IMR-90 (cell line): ENCODE data around the gene ADPRM. TPM values are rescaled to one million over a fixed set of nuclear protein-coding genes. Genes with fewer than 3 reads are reported as not detected.

Source experiments
- ATAC-seq: fragments of 200-7000 bp; cut with Tn5 transposase; 2 replicates; pipeline ENCODE4 v1.9.1; 2020; ENCODE audit warnings: low read depth, mild to moderate bottlenecking, moderate library complexity
- BruUV-seq: library from RNA; stranded (reverse); fragments of 400-500 nt; replicated peaks from 2 replicates; lab custom pipeline; 2021; lab: Mats Ljungman, UMichigan
- CTCF ChIA-PET: fragments of 300-600 bp; formaldehyde crosslinking; extraction: SDS; loops from one replicate; lab custom pipeline; 2021; ENCODE audit warnings: antibody characterized with exemption; lab: Yijun Ruan, JAX
- POLR2A ChIA-PET: fragments of 300-600 bp; sonication (Branson Sonifier 250); formaldehyde crosslinking; loops from one replicate; lab custom pipeline; 2022; ENCODE audit warnings: antibody characterized with exemption; ENCODE audit not compliant: unreplicated experiment; lab: Charles Lee
- DNase-seq: peaks from one replicate; pipeline ENCODE4 v3.0.0; 2013
- H2AFZ ChIP-seq: replicated peaks from 2 replicates; pipeline ENCODE3; 2013; ENCODE audit warnings: low read length, mild to moderate bottlenecking; ENCODE audit not compliant: poor library complexity
- H2AK5ac ChIP-seq: 2 replicates; pipeline ENCODE4 v1.6.1; 2013; ENCODE audit warnings: low read depth, low read length, inconsistent platforms
- H2AK9ac ChIP-seq: replicated peaks from 2 replicates; pipeline ENCODE3; 2013; ENCODE audit warnings: mild to moderate bottlenecking, low read depth, low read length, moderate library complexity; ENCODE audit not compliant: poor library complexity
- H2BK120ac ChIP-seq: 2 replicates; pipeline ENCODE4 v1.6.1; 2013; ENCODE audit warnings: low read depth, low read length, inconsistent platforms
- H2BK15ac ChIP-seq: 3 replicates; pipeline ENCODE4 v1.6.1; 2013; ENCODE audit warnings: low read depth, low read length, inconsistent platforms
- H2BK20ac ChIP-seq: 2 replicates; pipeline ENCODE4 v1.6.1; 2013; ENCODE audit warnings: low read depth, mild to moderate bottlenecking, inconsistent platforms, low read length, moderate library complexity
- H2BK5ac ChIP-seq: 2 replicates; pipeline ENCODE4 v1.6.1; 2013; ENCODE audit warnings: mild to moderate bottlenecking, low read depth, low read length, inconsistent platforms; ENCODE audit not compliant: poor library complexity, severe bottlenecking
- H3K14ac ChIP-seq: replicated peaks from 2 replicates; pipeline ENCODE4 v1.6.1; 2013; ENCODE audit warnings: low read depth, low read length, inconsistent platforms
- H3K18ac ChIP-seq: 2 replicates; pipeline ENCODE4 v1.6.1; 2013; ENCODE audit warnings: low read depth, low read length, control low read depth
- H3K23ac ChIP-seq: 2 replicates; pipeline ENCODE4 v1.6.1; 2013; ENCODE audit warnings: low read depth, low read length, inconsistent platforms
- H3K27ac ChIP-seq: 2 replicates; pipeline ENCODE4 v1.5.1; 2013; ENCODE audit warnings: mild to moderate bottlenecking, control low read depth, low read length; ENCODE audit not compliant: insufficient read depth
- H3K27me3 ChIP-seq: 2 replicates; pipeline ENCODE4 v1.6.1; 2013; ENCODE audit warnings: low read length; ENCODE audit not compliant: control insufficient read depth, insufficient read depth
- H3K36me3 ChIP-seq: 2 replicates; pipeline ENCODE4 v1.6.1; 2013; ENCODE audit warnings: low read length, mixed read lengths; ENCODE audit not compliant: control insufficient read depth, insufficient read depth
- H3K4ac ChIP-seq: 2 replicates; pipeline ENCODE4 v1.6.1; 2013; ENCODE audit warnings: low read depth, low read length, inconsistent platforms
- H3K4me1 ChIP-seq: 2 replicates; pipeline ENCODE4 v1.6.1; 2013; ENCODE audit warnings: low read length, mixed read lengths; ENCODE audit not compliant: control insufficient read depth, insufficient read depth
- H3K4me2 ChIP-seq: 2 replicates; pipeline ENCODE4 v1.6.1; 2013; ENCODE audit warnings: low read depth, mild to moderate bottlenecking, control low read depth, low read length, moderate library complexity
- H3K4me3 ChIP-seq: 2 replicates; pipeline ENCODE4 v1.5.1; 2013; ENCODE audit warnings: low read depth, mild to moderate bottlenecking, control low read depth, low read length, moderate library complexity; ENCODE audit not compliant: insufficient read depth
- H3K56ac ChIP-seq: 2 replicates; pipeline ENCODE4 v1.6.1; 2013; ENCODE audit warnings: low read length, inconsistent platforms; ENCODE audit not compliant: insufficient read depth; ENCODE audit errors: extremely low read depth
- H3K79me1 ChIP-seq, 2 experiments: 2 replicates each; pipeline ENCODE4 v1.6.1; 2013; ENCODE audit warnings: low read length in 2 of 2, inconsistent platforms in 1 of 2, low read depth in 1 of 2
- H3K9ac ChIP-seq: 2 replicates; pipeline ENCODE4 v1.6.1; 2013; ENCODE audit warnings: low read depth, low read length, control low read depth
- H3K9me1 ChIP-seq: 2 replicates; pipeline ENCODE4 v1.6.1; 2013; ENCODE audit warnings: low read length, inconsistent platforms; ENCODE audit not compliant: insufficient read depth
- H3K9me3 ChIP-seq: 2 replicates; pipeline ENCODE4 v1.6.1; 2013; ENCODE audit warnings: low read length; ENCODE audit not compliant: control insufficient read depth, insufficient read depth
- H4K20me1 ChIP-seq: 2 replicates; pipeline ENCODE4 v1.6.1; 2013; ENCODE audit warnings: low read length, inconsistent platforms; ENCODE audit not compliant: insufficient read depth
- H4K5ac ChIP-seq: 2 replicates; pipeline ENCODE4 v1.6.1; 2013; ENCODE audit warnings: mild to moderate bottlenecking, low read depth, low read length, control low read depth
- H4K8ac ChIP-seq, 2 experiments: 2 replicates each; pipeline ENCODE4 v1.6.1; 2013; ENCODE audit warnings: low read depth in 2 of 2, low read length in 2 of 2, control low read depth in 1 of 2, inconsistent platforms in 1 of 2
- H4K91ac ChIP-seq: 2 replicates; pipeline ENCODE4 v1.6.1; 2013; ENCODE audit warnings: low read depth, low read length, inconsistent platforms; ENCODE audit not compliant: insufficient read depth
- BHLHE40 ChIP-seq: fragments of 150-350 bp; IDR thresholded peaks from 2 replicates; pipeline ENCODE4 v1.6.1; 2016; ENCODE audit warnings: mild to moderate bottlenecking, low read depth, low read length
- CEBPB ChIP-seq: IDR thresholded peaks from 2 replicates; pipeline ENCODE4 v1.6.1; 2012; ENCODE audit warnings: low read depth, low read length, improper control_type of control experiment
- CTCF ChIP-seq: conservative IDR thresholded peaks from 2 replicates; pipeline ENCODE4 v1.5.1; 2012; ENCODE audit warnings: mild to moderate bottlenecking, low read depth, low read length, improper control_type of control experiment
- ELK1 ChIP-seq: fragments of 150-350 bp; IDR thresholded peaks from 2 replicates; pipeline ENCODE4 v1.6.1; 2016; ENCODE audit warnings: low read depth, mild to moderate bottlenecking, low read length, moderate library complexity, borderline replicate concordance
- FOS ChIP-seq: fragments of 150-350 bp; IDR thresholded peaks from 2 replicates; pipeline ENCODE4 v1.6.1; 2016; ENCODE audit warnings: low read depth, low read length
- MAFK ChIP-seq: IDR thresholded peaks from 2 replicates; pipeline ENCODE4 v1.6.1; 2012; ENCODE audit warnings: low read depth, low read length, improper control_type of control experiment
- MAZ ChIP-seq: IDR thresholded peaks from 2 replicates; pipeline ENCODE4 v1.6.1; 2012; ENCODE audit warnings: low read depth, mild to moderate bottlenecking, low read length, improper control_type of control experiment, moderate library complexity, borderline replicate concordance
- RCOR1 ChIP-seq: IDR thresholded peaks from 2 replicates; pipeline ENCODE4 v1.6.1; 2012; ENCODE audit warnings: mild to moderate bottlenecking, low read length, improper control_type of control experiment; ENCODE audit not compliant: insufficient replicate concordance
- WGBS, 2 experiments: methylation state at CpG; one replicate each; pipeline versions ENCODE4 v1.1.5 to v1.1.7; 2013; ENCODE audit warnings: missing lambda C conversion rate in 2 of 2; ENCODE audit not compliant: insufficient read length in 1 of 2; ENCODE audit errors: extremely low coverage in 2 of 2; 5-methylcytosine and 5-hydroxymethylcytosine counted together
- dilution Hi-C: fragments of 300-500 bp; cut with HindIII; formaldehyde crosslinking; loops from one replicate; pipeline ENCODE4 v1.14.3; 2018; ENCODE audit warnings: low sequenced_read_pairs; ENCODE audit not compliant: unreplicated experiment
- in situ Hi-C: fragments of 300-500 bp; cut with MboI; formaldehyde crosslinking; loops from 3 replicates; pipeline ENCODE4 v1.14.3; 2019; ENCODE audit warnings: low sequenced_read_pairs, inconsistent platforms, mixed read lengths
- intact Hi-C: fragments of 100-400 bp; cut with micrococcal nuclease; formaldehyde crosslinking; loops from 2 replicates; pipeline ENCODE4 v1.10.0; 2022
- polyA plus RNA-seq, 3 experiments: library from polyadenylated mRNA; depleted of rRNA; stranded (reverse); fragments of >200 nt; gene quantifications; 2 replicates each; pipeline ENCODE4 v1.2.3, GENCODE V29; 2012; ENCODE audit warnings: low replicate concordance in 1 of 3
- total RNA-seq: library from RNA; depleted of rRNA; stranded (reverse); fragments of >200 nt; gene quantifications from 2 replicates; pipeline ENCODE4 v1.2.3, GENCODE V29; 2012
- TF ChIP-seq, protein P1 (sequence below): fragments of 150-350 bp; IDR thresholded peaks from 2 replicates; pipeline ENCODE4 v1.6.1; 2017; ENCODE audit warnings: mild to moderate bottlenecking, antibody characterized with exemption, low read length, low read depth

ADPRM gene
- total and polyA plus RNA-seq, 2 of the 4 experiments (the other 2 are of a cell fraction): 7.4 to 12.2 TPM

DNA sequence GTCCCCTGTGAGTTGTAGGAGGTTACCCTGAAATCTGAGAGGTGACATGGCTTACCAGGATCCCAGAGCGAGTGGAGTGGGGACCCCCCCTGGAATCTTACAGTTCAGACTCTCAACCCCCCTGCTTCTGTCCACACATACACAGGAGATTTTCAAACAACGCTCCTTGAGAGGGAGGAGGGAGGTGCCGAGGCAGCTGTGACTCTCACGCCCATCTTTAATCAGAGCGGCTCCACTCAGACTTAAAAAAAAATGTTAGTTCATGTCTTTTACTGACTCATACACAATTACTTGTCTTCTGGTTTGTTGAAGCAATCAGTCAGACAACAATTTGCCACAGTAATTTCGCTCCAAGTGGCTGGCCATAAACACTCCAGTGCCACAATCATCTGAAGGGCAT is 47.8 kb downstream of the ADPRM start:
- H2AFZ ChIP-seq: no peak overlapping the region
- H3K4me3 ChIP-seq: no peak overlapping the region
- H3K23ac ChIP-seq: no peak overlapping the region
- H4K8ac ChIP-seq: no peak overlapping the region
- H3K9ac ChIP-seq: no peak overlapping the region
- H2BK20ac ChIP-seq: no peak overlapping the region
- H3K4ac ChIP-seq: no peak overlapping the region
- no peak overlapping the region for H2AK5ac ChIP-seq
- DNase-seq: no peak
- H3K27me3 ChIP-seq: peaks cover 14% of the 10 kb centered on the region
- no peaks in the 10 kb centered on the region for H3K79me1 ChIP-seq
- H3K9me3 ChIP-seq: no peaks in the 10 kb centered on the region
- CTCF ChIA-PET: no interaction called here
- intact Hi-C loops (no loop called here), dilution Hi-C loops (no loop called here), in situ Hi-C loops (no loop called here)
- no peak overlapping the region for H2BK5ac ChIP-seq
- H3K4me2 ChIP-seq: no peak overlapping the region
- ATAC-seq: no peak
- H4K5ac ChIP-seq: no peak overlapping the region
- no peak overlapping the region for H3K27ac ChIP-seq
- H2BK15ac ChIP-seq: no peak overlapping the region
- no peak overlapping the region for H4K91ac ChIP-seq
- no peaks in the 10 kb centered on the region for H3K4me1 ChIP-seq
- no peak overlapping the region for H2BK120ac ChIP-seq
- H3K18ac ChIP-seq: no peak overlapping the region
- H3K56ac ChIP-seq: no peak overlapping the region
- POLR2A ChIA-PET: no interaction called here
- WGBS, 2 experiments: 40% methylated on average over 1 of the region's 6 CpGs; no CpG with 5 or more reads in 1 of the 2 experiments
- TF ChIP-seq MAFK (no peak), MAZ (no peak), BHLHE40 (no peak), FOS (no peak), CTCF (no peak), CEBPB (no peak), RCOR1 (no peak), ELK1 (no peak)
- TF ChIP-seq, protein P1, sequence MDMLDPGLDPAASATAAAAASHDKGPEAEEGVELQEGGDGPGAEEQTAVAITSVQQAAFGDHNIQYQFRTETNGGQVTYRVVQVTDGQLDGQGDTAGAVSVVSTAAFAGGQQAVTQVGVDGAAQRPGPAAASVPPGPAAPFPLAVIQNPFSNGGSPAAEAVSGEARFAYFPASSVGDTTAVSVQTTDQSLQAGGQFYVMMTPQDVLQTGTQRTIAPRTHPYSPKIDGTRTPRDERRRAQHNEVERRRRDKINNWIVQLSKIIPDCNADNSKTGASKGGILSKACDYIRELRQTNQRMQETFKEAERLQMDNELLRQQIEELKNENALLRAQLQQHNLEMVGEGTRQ: no peak
- H3K9me1 ChIP-seq: no peaks in the 10 kb centered on the region
- H3K14ac ChIP-seq: no peak overlapping the region
- no peaks in the 10 kb centered on the region for H3K36me3 ChIP-seq
- no TSS peak for BruUV-seq
- H2AK9ac ChIP-seq: no peak overlapping the region
- no peaks in the 10 kb centered on the region for H4K20me1 ChIP-seq
